HEK293 (cell line): ENCODE results near the gene H3-3A.
A peak's percentile ranks its signal among the peaks of the same experiment; 100 is the strongest.

ENCODE experiments used
- GFI1B ChIP-seq: fragments of 450-650 bp; formaldehyde crosslinking; IDR thresholded peaks from 2 replicates; pipeline ENCODE4 v1.5.1; 2016; ENCODE audit warnings: missing biosample characterization, missing genetic modification characterization
- IKZF3 ChIP-seq: fragments of 450-650 bp; IDR thresholded peaks from 2 replicates; pipeline ENCODE4 v1.5.0; 2018; ENCODE audit warnings: missing biosample characterization, mild to moderate bottlenecking, missing genetic modification characterization, moderate library complexity
- KLF10 ChIP-seq: fragments of 450-650 bp; IDR thresholded peaks from 2 replicates; pipeline ENCODE4 v1.5.1; 2018; ENCODE audit warnings: missing biosample characterization, mild to moderate bottlenecking, missing genetic modification characterization
- KLF17 ChIP-seq: fragments of 450-650 bp; formaldehyde crosslinking; IDR thresholded peaks from 2 replicates; pipeline ENCODE4 v1.5.1; 2016; ENCODE audit warnings: missing biosample characterization, missing genetic modification characterization
- TSHZ1 ChIP-seq: fragments of 450-650 bp; formaldehyde crosslinking; IDR thresholded peaks from 2 replicates; pipeline ENCODE4 v1.5.1; 2016; ENCODE audit warnings: missing biosample characterization, missing genetic modification characterization, borderline replicate concordance
- YY1 ChIP-seq: fragments of 450-650 bp; formaldehyde crosslinking; IDR thresholded peaks from 2 replicates; pipeline ENCODE4 v1.5.1; 2018; ENCODE audit warnings: missing biosample characterization, missing genetic modification characterization
- ZBTB10 ChIP-seq: fragments of 450-650 bp; formaldehyde crosslinking; IDR thresholded peaks from 2 replicates; pipeline ENCODE4 v1.5.1; 2016; ENCODE audit warnings: missing biosample characterization, missing genetic modification characterization
- ZBTB17 ChIP-seq: fragments of 450-650 bp; formaldehyde crosslinking; IDR thresholded peaks from 2 replicates; pipeline ENCODE4 v1.5.1; 2016; ENCODE audit warnings: missing biosample characterization, missing genetic modification characterization
- ZBTB44 ChIP-seq: fragments of 450-650 bp; IDR thresholded peaks from 2 replicates; pipeline ENCODE4 v1.5.1; 2018; ENCODE audit warnings: missing biosample characterization, mild to moderate bottlenecking, missing genetic modification characterization
- ZBTB8A ChIP-seq: fragments of 450-650 bp; formaldehyde crosslinking; IDR thresholded peaks from 2 replicates; pipeline ENCODE4 v1.5.1; 2016; ENCODE audit warnings: missing biosample characterization, missing genetic modification characterization
- ZNF140 ChIP-seq: fragments of 450-650 bp; formaldehyde crosslinking; IDR thresholded peaks from 2 replicates; pipeline ENCODE4 v1.5.1; 2016; ENCODE audit warnings: missing biosample characterization, missing genetic modification characterization
- ZNF280C ChIP-seq: fragments of 450-650 bp; formaldehyde crosslinking; IDR thresholded peaks from 2 replicates; pipeline ENCODE4 v1.5.1; 2016; ENCODE audit warnings: missing biosample characterization, missing genetic modification characterization
- ZNF302 ChIP-seq: fragments of 450-650 bp; formaldehyde crosslinking; IDR thresholded peaks from 2 replicates; pipeline ENCODE4 v1.5.1; 2016; ENCODE audit warnings: missing biosample characterization, missing genetic modification characterization, low read depth
- ZNF335 ChIP-seq: fragments of 450-650 bp; formaldehyde crosslinking; conservative IDR thresholded peaks from 2 replicates; pipeline ENCODE4 v1.5.1; 2016; ENCODE audit warnings: missing biosample characterization, missing genetic modification characterization
- ZNF366 ChIP-seq: fragments of 450-650 bp; formaldehyde crosslinking; conservative IDR thresholded peaks from 2 replicates; pipeline ENCODE4 v1.5.1; 2016; ENCODE audit warnings: missing biosample characterization, missing genetic modification characterization
- ZNF37A ChIP-seq: fragments of 450-650 bp; IDR thresholded peaks from 2 replicates; pipeline ENCODE4 v1.5.1; 2018; ENCODE audit warnings: missing biosample characterization, missing genetic modification characterization
- ZNF423 ChIP-seq: fragments of 450-650 bp; formaldehyde crosslinking; IDR thresholded peaks from 2 replicates; pipeline ENCODE4 v1.5.1; 2016; ENCODE audit warnings: missing biosample characterization, missing genetic modification characterization
- ZNF449 ChIP-seq: fragments of 450-650 bp; formaldehyde crosslinking; IDR thresholded peaks from 2 replicates; pipeline ENCODE4 v1.5.1; 2017; ENCODE audit warnings: missing biosample characterization, mild to moderate bottlenecking, missing genetic modification characterization, moderate library complexity
- ZNF626 ChIP-seq: fragments of 450-650 bp; sonication (Bioruptor Pico); formaldehyde crosslinking; IDR thresholded peaks from 2 replicates; pipeline ENCODE4 v1.5.1; 2018; ENCODE audit warnings: missing biosample characterization, missing genetic modification characterization, inconsistent platforms
- ZNF629 ChIP-seq: fragments of 450-650 bp; formaldehyde crosslinking; IDR thresholded peaks from 2 replicates; pipeline ENCODE4 v1.5.1; 2017; ENCODE audit warnings: missing biosample characterization, missing genetic modification characterization
- ZNF677 ChIP-seq: fragments of 450-650 bp; IDR thresholded peaks from 2 replicates; pipeline ENCODE4 v1.5.0; 2018; ENCODE audit warnings: missing biosample characterization, mild to moderate bottlenecking, missing genetic modification characterization, moderate library complexity
- ZNF701 ChIP-seq: fragments of 450-650 bp; formaldehyde crosslinking; IDR thresholded peaks from 2 replicates; pipeline ENCODE4 v1.5.1; 2016; ENCODE audit warnings: missing biosample characterization, missing genetic modification characterization
- ZNF707 ChIP-seq: fragments of 450-650 bp; formaldehyde crosslinking; IDR thresholded peaks from 2 replicates; pipeline ENCODE4 v1.5.1; 2016; ENCODE audit warnings: missing biosample characterization, missing genetic modification characterization
- ZNF837 ChIP-seq: fragments of 450-650 bp; formaldehyde crosslinking; IDR thresholded peaks from 2 replicates; pipeline ENCODE4 v1.5.1; 2016; ENCODE audit warnings: missing biosample characterization, missing genetic modification characterization
- ZSCAN23 ChIP-seq: fragments of 450-650 bp; formaldehyde crosslinking; IDR thresholded peaks from 2 replicates; pipeline ENCODE4 v1.5.1; 2016; ENCODE audit warnings: missing biosample characterization, missing genetic modification characterization
- ZSCAN4 ChIP-seq: fragments of 450-650 bp; formaldehyde crosslinking; IDR thresholded peaks from 2 replicates; pipeline ENCODE4 v1.5.1; 2017; ENCODE audit warnings: missing biosample characterization, missing genetic modification characterization
- ZXDB ChIP-seq: fragments of 450-650 bp; formaldehyde crosslinking; IDR thresholded peaks from 2 replicates; pipeline ENCODE4 v1.5.1; 2016; ENCODE audit warnings: missing biosample characterization, missing genetic modification characterization

Gene H3-3A

GRCh38 chr1:226109829-226110248 lies 47.3 kb downstream of the H3-3A start (continued):
- TF ChIP-seq TSHZ1 (0 out of 2 replicates have a peak, but pooled peaks have one; percentile 43), ZBTB10 (tag by site-specific recombination) (no peak), ZNF302 (no peak), ZNF701 (no peak), ZNF140 (no peak), ZNF37A (tag by site-specific recombination) (no peak), ZNF280C (no peak), KLF17 (no peak), ZSCAN23 (tag by site-specific recombination) (no peak), IKZF3 (tag by site-specific recombination) (peak; percentile 32; the same call in 1 of the 2 replicates), ZNF626 (tag by site-specific recombination) (no peak), ZNF449 (tag by site-specific recombination) (0 out of 2 replicates have a peak, but pooled peaks have one; percentile 70), ZXDB (0 out of 2 replicates have a peak, but pooled peaks have one; percentile 20), ZNF707 (tag by site-specific recombination) (no peak), GFI1B (tag by site-specific recombination) (peak; percentile 86), ZNF629 (tag by site-specific recombination) (0 out of 2 replicates have a peak, but pooled peaks have one; percentile 7), ZBTB44 (tag by site-specific recombination) (peak; percentile 3; the same call in 1 of the 2 replicates), ZNF366 (tag by site-specific recombination) (no peak; the same call in 1 of the 2 replicates), ZBTB17 (tag by site-specific recombination) (peak; percentile 58; the same call in 1 of the 2 replicates), ZNF335 (tag by site-specific recombination) (peak; percentile 64; the same call in 1 of the 2 replicates), ZNF837 (no peak), YY1 (tag by site-specific recombination) (no peak), ZSCAN4 (tag by site-specific recombination) (no peak), ZBTB8A (tag by site-specific recombination) (peak; percentile 83; the same call in 1 of the 2 replicates), KLF10 (tag by site-specific recombination) (no peak; the same call in 1 of the 2 replicates), ZNF677 (no peak), ZNF423 (tag by site-specific recombination) (peak; percentile 42)
